ENCODE data around the gene MIOX.
"Not testable (repeated sequence)": the region's sequence is repeated elsewhere in the genome, so short reads cannot be mapped to it uniquely, and the experiment has no call there.

MIOX gene

DNA sequence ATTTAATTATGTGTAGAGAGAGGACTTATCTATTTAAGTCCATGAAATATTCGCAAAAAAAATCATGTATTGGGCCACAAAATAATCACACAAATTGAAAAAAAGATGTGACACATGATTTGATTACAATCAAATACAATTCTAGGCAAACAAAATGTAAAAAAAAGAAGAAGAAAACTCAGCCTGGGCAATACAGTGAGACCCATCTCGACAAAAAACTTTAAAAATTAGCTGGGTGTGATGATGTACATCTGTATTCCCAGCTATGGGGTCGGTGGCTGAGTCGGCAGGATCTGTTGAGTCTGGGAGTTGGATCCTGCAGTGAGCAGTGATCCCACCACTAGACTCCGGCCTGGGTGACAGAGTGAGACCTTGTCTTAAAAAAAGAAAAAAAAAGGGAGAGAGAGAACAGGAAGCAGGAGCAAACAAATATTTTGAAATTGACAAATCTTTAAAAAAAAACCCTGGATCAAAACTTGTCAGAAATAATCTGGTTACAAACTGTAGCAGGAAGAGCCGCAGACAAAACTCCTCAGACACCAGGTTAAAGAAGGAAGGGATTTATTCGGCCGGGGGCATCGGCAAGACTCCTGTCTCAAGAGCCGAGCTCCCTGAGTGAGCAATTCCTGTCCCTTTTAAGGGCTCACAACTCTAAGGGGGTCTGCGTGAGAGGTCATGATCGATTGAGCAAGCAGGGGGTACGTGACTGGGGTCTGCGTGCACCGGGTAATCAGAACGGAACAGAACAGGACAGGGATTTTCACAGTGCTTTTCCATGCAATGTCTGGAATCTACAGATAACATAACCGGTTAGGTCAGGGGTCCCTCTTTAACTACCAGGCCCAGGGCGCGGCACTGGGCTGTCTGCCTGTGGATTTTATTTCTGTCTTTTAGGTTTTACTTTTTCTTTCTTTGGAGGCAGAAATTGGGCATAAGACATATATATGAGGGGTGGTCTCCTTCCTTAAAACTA, 46.5 kb downstream of the MIOX start:
- DNase-seq (ENCODE audit: low read depth, low spot score) = no peak
- no peak overlapping the region for H3K4me3 ChIP-seq (ENCODE audit: low read length)

- not testable (repeated sequence) for DNase-seq (ENCODE audit: low read depth, low spot score); H3K4me3 ChIP-seq (ENCODE audit: low read length)
These were observed 47.4 kb downstream of the MIOX start for GRCh38 chr22:50533856-50534711.

- no peak overlapping the region for H3K4me3 ChIP-seq (ENCODE audit: low read length)
These were observed 48.5 kb downstream of the MIOX start for GRCh38 chr22:50535113-50535512.

DNA sequence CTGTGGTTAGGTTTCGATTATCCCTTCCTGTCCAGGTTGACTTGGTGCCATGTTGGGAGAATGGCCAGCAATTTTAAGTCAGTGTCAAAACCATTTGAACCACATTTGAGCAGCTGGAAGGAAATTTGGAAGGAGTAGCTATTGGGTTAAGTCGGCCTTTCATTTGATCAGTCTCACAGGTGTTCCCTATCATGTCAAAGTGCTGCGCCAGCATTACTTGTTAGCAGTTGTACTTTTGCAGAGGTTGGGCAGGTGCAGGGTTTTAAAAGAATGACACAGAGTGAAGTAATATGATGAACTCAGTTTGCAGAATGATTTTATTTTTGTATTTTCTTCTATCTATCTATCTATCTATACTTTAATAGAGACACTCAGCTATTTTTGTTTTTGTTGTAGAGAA, 49.6 kb downstream of the MIOX start:
- DNase-seq (ENCODE audit: low read depth, low spot score) = no peak
- no peak overlapping the region for H3K4me3 ChIP-seq (ENCODE audit: low read length)

More at GRCh38 chr22:50535113-50535512, 48.5 kb downstream of the MIOX start:
- DNase-seq (ENCODE audit: low read depth, low spot score) = no peak

DNA sequence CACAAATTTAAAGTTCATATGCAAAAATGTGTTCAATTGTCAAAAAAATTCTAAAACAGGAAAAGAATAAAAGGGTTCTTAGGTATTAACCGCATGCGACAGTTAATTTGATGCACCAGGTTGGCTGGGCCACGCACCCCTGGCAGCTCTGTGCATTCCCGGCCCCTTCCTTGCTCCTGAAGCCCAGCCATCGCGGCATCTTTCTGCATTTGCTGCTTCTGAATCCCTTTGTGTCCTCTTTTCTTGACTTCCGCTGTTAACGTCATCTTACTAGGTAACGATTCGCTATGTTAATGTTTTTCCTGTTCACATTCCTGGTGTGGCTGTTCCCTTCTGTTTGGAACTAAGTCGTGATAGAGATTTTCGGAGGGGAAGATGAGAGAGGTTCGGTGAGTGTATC, 51.1 kb downstream of the MIOX start:
- no peak overlapping the region for H3K4me3 ChIP-seq (ENCODE audit: low read length)
- DNase-seq (ENCODE audit: low read depth, low spot score) = no peak

Data from Jurkat, Clone E6-1 (cell line).